Activated CD4-positive, alpha-beta T cell treated with anti-CD3 and anti-CD28 coated beads for 36 hours (primary cell): Measurements from ENCODE around the gene KRT72. TPM values are rescaled to one million over a fixed set of nuclear protein-coding genes. Genes with fewer than 3 reads are reported as not detected.

Experiments used
- ATAC-seq: fragments of 200-7000 bp; cut with Tn5 transposase; one replicate; pipeline ENCODE4 v1.10.0; 2021; ENCODE audit warnings: mild to moderate bottlenecking, moderate library complexity
- CTCF ChIA-PET: fragments of 350-600 bp; sonication (Branson Sonifier 250); formaldehyde crosslinking; loops from one replicate; lab custom pipeline; 2021; ENCODE audit warnings: antibody characterized with exemption; lab: Charles Lee
- POLR2A ChIA-PET: fragments of 350-600 bp; sonication (Branson Sonifier 250); formaldehyde crosslinking; loops from one replicate; lab custom pipeline; 2021; ENCODE audit warnings: antibody characterized with exemption, inconsistent platforms; lab: Charles Lee
- DNase-seq: peaks from one replicate; pipeline ENCODE4 v3.0.0-alpha.2; 2020
- H3K27ac Mint-ChIP-seq: one replicate; pipeline ENCODE4 v1.8.0; 2021; ENCODE audit warnings: mixed read lengths
- H3K27me3 Mint-ChIP-seq: one replicate; pipeline ENCODE4 v1.8.0; 2021; ENCODE audit warnings: mixed read lengths
- H3K36me3 Mint-ChIP-seq: one replicate; pipeline ENCODE4 v1.8.0; 2021; ENCODE audit warnings: low read depth, mixed read lengths
- H3K4me1 Mint-ChIP-seq: one replicate; pipeline ENCODE4 v1.8.0; 2021; ENCODE audit warnings: mixed read lengths
- H3K4me3 Mint-ChIP-seq: one replicate; pipeline ENCODE4 v1.8.0; 2021; ENCODE audit warnings: mild to moderate bottlenecking, moderate library complexity, mixed read lengths
- H3K9me3 Mint-ChIP-seq: one replicate; pipeline ENCODE4 v1.8.0; 2021; ENCODE audit warnings: low read depth, mixed read lengths
- intact Hi-C, 2 experiments: fragments of 100-400 bp; cut with DNase I in 1 of 2; cut with micrococcal nuclease in 1 of 2; formaldehyde crosslinking; loops; one replicate each; pipeline versions ENCODE4 v1.14.2 to v1.15.1; 2022 to 2024; cut with DNase I, micrococcal nuclease
- total RNA-seq, 2 experiments: library from RNA; stranded (reverse); gene quantifications; one replicate each; pipeline ENCODE4 v1.2.3, GENCODE V29; 2021

KRT72 gene
- total RNA-seq, 2 experiments from 2014 or later, result 3.2 TPM

GRCh38 chr12:52557476-52557875 lies 43.8 kb downstream of the KRT72 start:
- ATAC-seq (no peak), DNase-seq (no peak)
- Mint-ChIP-seq H3K36me3 (no peaks in the 10 kb centered on the region), H3K27ac (no peak overlapping the region), H3K4me1 (no peaks in the 10 kb centered on the region), H3K4me3 (no peak overlapping the region), H3K9me3 (no peaks in the 10 kb centered on the region), H3K27me3 (peaks cover 7% of the 10 kb centered on the region)
- ChIA-PET CTCF (interaction anchor here (1.2 kb wide), 1 partner anchor 22 kb away, joined by 3 read pairs; no protein-coding TSS in a partner anchor), POLR2A (no interaction called here)
- intact Hi-C loops, result no loop called here

GRCh38 chr12:52555577-52555976 lies 45.7 kb downstream of the KRT72 start:
- no peaks in the 10 kb centered on the region for H3K9me3 Mint-ChIP-seq
- no peaks in the 10 kb centered on the region for H3K4me1 Mint-ChIP-seq
- ChIA-PET POLR2A (no interaction called here), CTCF (interaction anchor here (0.6 to 1.9 kb wide), 2 partner anchors 24 to 325 kb away, joined by 3 to 6 read pairs; no protein-coding TSS in a partner anchor)
- H3K27ac Mint-ChIP-seq, result no peak overlapping the region
- DNase-seq (no peak), ATAC-seq (no peak)
- H3K36me3 Mint-ChIP-seq, result no peaks in the 10 kb centered on the region
- intact Hi-C loops, result no loop called here
- H3K4me3 Mint-ChIP-seq, result no peak overlapping the region
- peaks cover 6% of the 10 kb centered on the region for H3K27me3 Mint-ChIP-seq

- Mint-ChIP-seq H3K4me1 (no peaks in the 10 kb centered on the region), H3K27ac (no peak within 1 kb of the TSS), H3K4me3 (no peak within 1 kb of the TSS), H3K9me3 (no peaks in the 10 kb centered on the region), H3K36me3 (no peaks in the 10 kb centered on the region), H3K27me3 (peaks cover 2% of the 10 kb centered on the region)
- CTCF ChIA-PET, result interaction anchor here (1.1 kb wide), 1 partner anchor 325 kb away, joined by 3 read pairs; no protein-coding TSS in a partner anchor
- intact Hi-C loops, result no loop called here
- no peak for DNase-seq
- POLR2A ChIA-PET, result no interaction called here
- no peak for ATAC-seq
Observed at GRCh38 chr12:52552681-52553195, 48.5 kb downstream of the KRT72 start, which contains the start of gene KRT71. KRT71 (minus strand) TSS chr12:52553145; CDS start chr12:52553077, 68 bp downstream.

GRCh38 chr12:52552055-52552454 lies 49.2 kb downstream of the KRT72 start:
- Mint-ChIP-seq H3K4me1 (no peaks in the 10 kb centered on the region), H3K27me3 (peaks cover 2% of the 10 kb centered on the region), H3K27ac (no peak overlapping the region), H3K4me3 (no peak overlapping the region), H3K9me3 (no peaks in the 10 kb centered on the region), H3K36me3 (no peaks in the 10 kb centered on the region)
- ChIA-PET POLR2A (no interaction called here), CTCF (no interaction called here)
- intact Hi-C loops, result no loop called here
- ATAC-seq (no peak), DNase-seq (no peak)

GRCh38 chr12:52551216-52551865 lies 49.9 kb downstream of the KRT72 start:
- H3K27me3 Mint-ChIP-seq, result peaks cover 2% of the 10 kb centered on the region
- H3K4me1 Mint-ChIP-seq, result no peaks in the 10 kb centered on the region
- no peaks in the 10 kb centered on the region for H3K9me3 Mint-ChIP-seq
- DNase-seq (no peak), ATAC-seq (no peak)
- no peak overlapping the region for H3K4me3 Mint-ChIP-seq
- CTCF ChIA-PET, result no interaction called here
- intact Hi-C loops, result no loop called here
- H3K36me3 Mint-ChIP-seq, result no peaks in the 10 kb centered on the region
- POLR2A ChIA-PET, result no interaction called here
- no peak overlapping the region for H3K27ac Mint-ChIP-seq

GRCh38 chr12:52546126-52546525 lies 55.1 kb downstream of the KRT72 start:
- intact Hi-C loops, result no loop called here

GRCh38 chr12:52543985-52544883 lies 57.0 kb downstream of the KRT72 start:
- no peak overlapping the region for H3K4me3 Mint-ChIP-seq
- peaks cover 3% of the 10 kb centered on the region for H3K4me1 Mint-ChIP-seq
- H3K9me3 Mint-ChIP-seq, result no peaks in the 10 kb centered on the region
- intact Hi-C loops, result no loop called here
- H3K36me3 Mint-ChIP-seq, result no peaks in the 10 kb centered on the region
- no peak for ATAC-seq
- ChIA-PET POLR2A (no interaction called here), CTCF (interaction anchor here (1.0 kb wide), 1 partner anchor 42 kb away, joined by 3 read pairs; no protein-coding TSS in a partner anchor)
- no peak for DNase-seq
- H3K27me3 Mint-ChIP-seq, result no peaks in the 10 kb centered on the region
- no peak overlapping the region for H3K27ac Mint-ChIP-seq

More at GRCh38 chr12:52546126-52546525, 55.1 kb downstream of the KRT72 start:
- Mint-ChIP-seq H3K36me3 (no peaks in the 10 kb centered on the region), H3K27me3 (peaks cover under 1% of the 10 kb centered on the region), H3K4me1 (peaks cover 3% of the 10 kb centered on the region), H3K4me3 (no peak overlapping the region), H3K27ac (no peak overlapping the region), H3K9me3 (no peaks in the 10 kb centered on the region)
- no peak for ATAC-seq
- no peak for DNase-seq
- POLR2A ChIA-PET, result no interaction called here
- CTCF ChIA-PET, result interaction anchor here (1.2 kb wide), 1 partner anchor 267 kb away, joined by 3 read pairs; no protein-coding TSS in a partner anchor

- Mint-ChIP-seq H3K4me3 (no peak overlapping the region), H3K27me3 (no peaks in the 10 kb centered on the region), H3K27ac (no peak overlapping the region), H3K36me3 (no peaks in the 10 kb centered on the region), H3K9me3 (no peaks in the 10 kb centered on the region), H3K4me1 (peaks cover 3% of the 10 kb centered on the region)
- DNase-seq (no peak), ATAC-seq (no peak)
- ChIA-PET CTCF (no interaction called here), POLR2A (no interaction called here)
- intact Hi-C loops, result no loop called here
Observed at GRCh38 chr12:52542785-52543318, 58.4 kb downstream of the KRT72 start.

GRCh38 chr12:52542157-52542556 lies 59.1 kb downstream of the KRT72 start:
- Mint-ChIP-seq H3K27ac (no peak overlapping the region), H3K36me3 (no peaks in the 10 kb centered on the region), H3K4me3 (no peak overlapping the region), H3K9me3 (no peaks in the 10 kb centered on the region), H3K4me1 (peaks cover 3% of the 10 kb centered on the region), H3K27me3 (no peaks in the 10 kb centered on the region)
- DNase-seq, result no peak
- POLR2A ChIA-PET, result no interaction called here
- no peak for ATAC-seq
- CTCF ChIA-PET, result no interaction called here
- intact Hi-C loops, result no loop called here

GRCh38 chr12:52541709-52542108 lies 59.6 kb downstream of the KRT72 start:
- H3K9me3 Mint-ChIP-seq, result no peaks in the 10 kb centered on the region
- no peaks in the 10 kb centered on the region for H3K36me3 Mint-ChIP-seq
- DNase-seq (no peak), ATAC-seq (no peak)
- H3K4me3 Mint-ChIP-seq, result no peak overlapping the region
- intact Hi-C loops, result no loop called here
- H3K27ac Mint-ChIP-seq, result no peak overlapping the region
- peaks cover 3% of the 10 kb centered on the region for H3K4me1 Mint-ChIP-seq
- CTCF ChIA-PET, result no interaction called here
- POLR2A ChIA-PET, result no interaction called here
- no peaks in the 10 kb centered on the region for H3K27me3 Mint-ChIP-seq

GRCh38 chr12:52540531-52540930 lies 60.7 kb downstream of the KRT72 start:
- Mint-ChIP-seq H3K27ac (no peak overlapping the region), H3K4me1 (peaks cover 3% of the 10 kb centered on the region), H3K9me3 (no peaks in the 10 kb centered on the region), H3K27me3 (no peaks in the 10 kb centered on the region), H3K4me3 (no peak overlapping the region), H3K36me3 (no peaks in the 10 kb centered on the region)
- intact Hi-C loops, result no loop called here
- DNase-seq (no peak), ATAC-seq (no peak)
- ChIA-PET CTCF (no interaction called here), POLR2A (no interaction called here)
